Dendritic cell treated with granulocyte-macrophage colony-stimulating factor and Interleukin-4, amounts not matched to agents 40 ng/mL and 50 ng/mL, for 4 days (primary cell): ENCODE results near the gene GCK.
A peak's percentile ranks its signal among the peaks of the same experiment; 100 is the strongest.
"Not testable (repeated sequence)": the region's sequence is repeated elsewhere in the genome, so short reads cannot be mapped to it uniquely, and the experiment has no call there.

ENCODE experiments used
- H3K27ac Mint-ChIP-seq: one replicate; pipeline ENCODE4 v1.8.0; 2022; ENCODE audit warnings: mild to moderate bottlenecking, mixed read lengths
- H3K27me3 Mint-ChIP-seq: one replicate; pipeline ENCODE4 v1.8.0; 2022; ENCODE audit warnings: mild to moderate bottlenecking, mixed read lengths
- H3K36me3 Mint-ChIP-seq: one replicate; pipeline ENCODE4 v1.8.0; 2022; ENCODE audit warnings: low read depth, mixed read lengths
- H3K4me1 Mint-ChIP-seq: one replicate; pipeline ENCODE4 v1.8.0; 2022; ENCODE audit warnings: low read depth, mixed read lengths
- H3K4me3 Mint-ChIP-seq: one replicate; pipeline ENCODE4 v1.8.0; 2022; ENCODE audit warnings: mild to moderate bottlenecking, moderate library complexity, mixed read lengths
- H3K9me3 Mint-ChIP-seq: one replicate; pipeline ENCODE4 v1.8.0; 2022; ENCODE audit warnings: mixed read lengths
- intact Hi-C: fragments of 100-400 bp; cut with micrococcal nuclease; formaldehyde crosslinking; loops from one replicate; pipeline ENCODE4 v1.15.0; 2022

Gene GCK

DNA sequence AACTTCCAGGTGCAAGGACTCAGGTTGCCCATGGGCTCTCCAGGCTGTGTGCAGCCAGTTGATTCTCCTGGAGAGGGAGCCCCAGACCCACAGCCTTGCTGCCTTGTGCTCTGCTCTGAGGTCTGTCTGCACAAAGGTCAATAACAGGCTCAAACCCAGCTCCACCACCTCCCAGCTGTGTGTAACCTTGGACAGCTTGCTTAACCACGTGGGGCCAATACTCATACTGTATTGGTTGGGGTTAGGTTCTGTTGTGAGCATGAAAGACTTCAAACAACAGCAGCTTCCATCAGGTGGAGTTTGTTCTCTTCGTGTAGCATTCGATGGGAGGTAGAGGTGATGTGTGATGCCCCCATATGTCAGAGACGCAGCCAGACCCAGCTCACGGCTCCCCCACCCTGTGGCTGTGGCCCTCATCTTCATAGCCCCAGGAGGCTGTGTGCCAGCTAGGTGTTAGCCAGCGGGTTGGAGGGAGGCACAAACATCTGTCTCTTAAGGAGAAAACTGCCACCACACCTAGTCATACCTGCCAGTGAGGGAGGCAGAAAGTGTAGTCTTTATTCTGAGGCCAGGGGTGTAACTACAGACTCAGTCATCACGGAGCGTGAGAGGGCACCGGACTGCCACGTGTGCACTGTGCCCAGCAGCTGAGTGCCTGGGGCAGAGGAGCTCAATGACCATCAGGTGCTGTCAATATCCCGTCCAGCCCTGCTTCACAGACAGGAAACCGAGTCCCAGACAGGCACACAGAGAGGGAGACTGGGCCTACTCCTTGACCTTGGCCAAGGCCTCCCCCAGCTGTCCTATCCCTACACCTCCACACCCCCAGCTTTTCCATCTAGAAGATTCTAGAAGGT lies 57.8 kb downstream of the GCK start:
- no peak overlapping the region for H3K27ac Mint-ChIP-seq
- no peak overlapping the region for H3K4me3 Mint-ChIP-seq
- H3K4me1 Mint-ChIP-seq: peaks cover 9% of the 10 kb centered on the region

GRCh38 chr7:44128721-44129582 lies 60.3 kb downstream of the GCK start:
- Mint-ChIP-seq H3K4me3 (no peak overlapping the region), H3K4me1 (peaks cover 13% of the 10 kb centered on the region), H3K36me3 (no peaks in the 10 kb centered on the region), H3K27ac (no peak overlapping the region), H3K27me3 (peaks cover 2% of the 10 kb centered on the region), H3K9me3 (no peaks in the 10 kb centered on the region)
- intact Hi-C loops: no loop called here

More for the DNA sequence above, 57.8 kb downstream of the GCK start:
- intact Hi-C loops: no loop called here
- Mint-ChIP-seq H3K9me3 (no peaks in the 10 kb centered on the region), H3K27me3 (no peaks in the 10 kb centered on the region), H3K36me3 (no peaks in the 10 kb centered on the region)

- H3K27me3 Mint-ChIP-seq: peaks cover 3% of the 10 kb centered on the region
- H3K36me3 Mint-ChIP-seq: no peaks in the 10 kb centered on the region
- no peak overlapping the region for H3K4me3 Mint-ChIP-seq
- peaks cover 24% of the 10 kb centered on the region for H3K4me1 Mint-ChIP-seq
- H3K9me3 Mint-ChIP-seq: no peaks in the 10 kb centered on the region
- intact Hi-C loops: no loop called here
- no peak overlapping the region for H3K27ac Mint-ChIP-seq
Measured at GRCh38 chr7:44127161-44127560, 62.1 kb downstream of the GCK start.

DNA sequence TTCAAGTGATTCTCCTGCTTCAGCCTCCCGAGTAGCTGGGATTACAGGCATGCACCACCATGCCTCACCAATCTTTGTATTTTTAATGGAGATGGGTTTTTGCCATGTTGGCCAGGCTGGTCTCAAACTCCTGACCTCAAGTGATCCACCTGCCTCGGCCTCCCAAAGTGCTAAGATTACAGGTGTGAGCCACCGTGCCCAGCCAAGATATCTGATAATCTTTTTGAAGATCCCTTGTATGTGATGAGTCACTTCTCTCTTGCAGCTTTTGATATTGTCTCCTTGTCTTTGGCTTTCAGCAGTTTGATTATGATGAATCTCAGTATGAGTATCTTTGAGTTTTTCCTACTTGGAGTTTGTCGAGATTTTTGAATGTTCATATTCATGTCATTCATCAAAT lies 62.7 kb downstream of the GCK start:
- H3K27me3 Mint-ChIP-seq, H3K4me3 Mint-ChIP-seq, intact Hi-C loops, H3K9me3 Mint-ChIP-seq, H3K27ac Mint-ChIP-seq, H3K36me3 Mint-ChIP-seq: not testable (repeated sequence)
- peaks cover 28% of the 10 kb centered on the region for H3K4me1 Mint-ChIP-seq

GRCh38 chr7:44124822-44125202 lies 64.4 kb downstream of the GCK start:
- Mint-ChIP-seq H3K4me1 (peaks cover 34% of the 10 kb centered on the region), H3K4me3 (no peak overlapping the region), H3K27ac (no peak overlapping the region), H3K36me3 (peaks cover 15% of the 10 kb centered on the region), H3K9me3 (no peaks in the 10 kb centered on the region), H3K27me3 (peaks cover 3% of the 10 kb centered on the region)
- intact Hi-C loops: loop anchor here (2.0 kb wide), 1 partner anchor 76 kb away; the partner anchor contains the start of gene YKT6

- peaks cover 3% of the 10 kb centered on the region for H3K27me3 Mint-ChIP-seq
- peaks cover 39% of the 10 kb centered on the region for H3K4me1 Mint-ChIP-seq
- H3K9me3 Mint-ChIP-seq: no peaks in the 10 kb centered on the region
Measured at GRCh38 chr7:44123190-44124003, 65.8 kb downstream of the GCK start, which contains the start of gene POLD2. Gene POLD2, minus strand, starts transcription at chr7:44123548. Its CDS starts 1,495 bp downstream, at chr7:44122053.

GRCh38 chr7:44122529-44122928 lies 66.7 kb downstream of the GCK start:
- peak overlapping the region; percentile 65 for H3K4me3 Mint-ChIP-seq
- H3K4me1 Mint-ChIP-seq: peaks cover 34% of the 10 kb centered on the region
- intact Hi-C loops: no loop called here
- H3K36me3 Mint-ChIP-seq: peaks cover 38% of the 10 kb centered on the region
- no peaks in the 10 kb centered on the region for H3K9me3 Mint-ChIP-seq
- H3K27ac Mint-ChIP-seq: peak overlapping the region; percentile 77
- peaks cover 3% of the 10 kb centered on the region for H3K27me3 Mint-ChIP-seq

More at GRCh38 chr7:44123190-44124003, 65.8 kb downstream of the GCK start, which contains the start of gene POLD2:
- peak within 1 kb of the TSS; percentile 77 for H3K27ac Mint-ChIP-seq
- intact Hi-C loops: loop anchor here (1.0 to 2.0 kb wide), 2 partner anchors 41 to 77 kb away; partner anchors contain the start of genes POLM and YKT6
- peaks cover 30% of the 10 kb centered on the region for H3K36me3 Mint-ChIP-seq
- H3K4me3 Mint-ChIP-seq: peak within 1 kb of the TSS; percentile 73

GRCh38 chr7:44121761-44122420 lies 67.3 kb downstream of the GCK start:
- Mint-ChIP-seq H3K36me3 (peaks cover 45% of the 10 kb centered on the region), H3K27ac (no peak overlapping the region), H3K4me1 (peaks cover 31% of the 10 kb centered on the region), H3K9me3 (no peaks in the 10 kb centered on the region), H3K4me3 (no peak overlapping the region), H3K27me3 (peaks cover 3% of the 10 kb centered on the region)
- intact Hi-C loops: no loop called here

DNA sequence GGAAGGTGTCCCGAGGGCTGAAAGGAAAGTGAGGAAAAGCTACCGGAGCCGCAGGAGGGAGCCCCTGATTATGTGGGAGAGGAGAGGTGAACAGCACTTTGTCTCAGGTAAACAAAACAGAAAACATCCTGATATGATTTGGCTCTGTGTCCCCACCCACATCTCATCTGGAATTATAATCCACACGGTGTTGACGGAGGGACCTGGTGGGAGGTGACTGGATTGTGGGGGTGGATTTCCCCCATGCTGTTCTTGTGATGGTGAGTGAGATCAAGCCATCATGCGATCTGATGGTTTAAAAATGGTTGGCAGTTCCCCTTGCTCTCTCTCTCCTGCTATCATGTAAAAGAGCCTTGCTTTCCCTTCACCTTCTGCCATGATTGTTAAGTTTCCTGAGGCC lies 68.8 kb downstream of the GCK start:
- peaks cover 60% of the 10 kb centered on the region for H3K36me3 Mint-ChIP-seq
- H3K9me3 Mint-ChIP-seq: no peaks in the 10 kb centered on the region
- H3K27me3 Mint-ChIP-seq: peaks cover 3% of the 10 kb centered on the region
- H3K4me3 Mint-ChIP-seq: no peak overlapping the region
- H3K4me1 Mint-ChIP-seq: peaks cover 31% of the 10 kb centered on the region
- H3K27ac Mint-ChIP-seq: no peak overlapping the region
- intact Hi-C loops: no loop called here

GRCh38 chr7:44119829-44120380 lies 69.3 kb downstream of the GCK start:
- H3K27me3 Mint-ChIP-seq: peaks cover 3% of the 10 kb centered on the region
- H3K4me3 Mint-ChIP-seq: no peak overlapping the region
- H3K4me1 Mint-ChIP-seq: peaks cover 31% of the 10 kb centered on the region
- H3K27ac Mint-ChIP-seq: no peak overlapping the region
- intact Hi-C loops: no loop called here
- no peaks in the 10 kb centered on the region for H3K9me3 Mint-ChIP-seq
- H3K36me3 Mint-ChIP-seq: peaks cover 64% of the 10 kb centered on the region

DNA sequence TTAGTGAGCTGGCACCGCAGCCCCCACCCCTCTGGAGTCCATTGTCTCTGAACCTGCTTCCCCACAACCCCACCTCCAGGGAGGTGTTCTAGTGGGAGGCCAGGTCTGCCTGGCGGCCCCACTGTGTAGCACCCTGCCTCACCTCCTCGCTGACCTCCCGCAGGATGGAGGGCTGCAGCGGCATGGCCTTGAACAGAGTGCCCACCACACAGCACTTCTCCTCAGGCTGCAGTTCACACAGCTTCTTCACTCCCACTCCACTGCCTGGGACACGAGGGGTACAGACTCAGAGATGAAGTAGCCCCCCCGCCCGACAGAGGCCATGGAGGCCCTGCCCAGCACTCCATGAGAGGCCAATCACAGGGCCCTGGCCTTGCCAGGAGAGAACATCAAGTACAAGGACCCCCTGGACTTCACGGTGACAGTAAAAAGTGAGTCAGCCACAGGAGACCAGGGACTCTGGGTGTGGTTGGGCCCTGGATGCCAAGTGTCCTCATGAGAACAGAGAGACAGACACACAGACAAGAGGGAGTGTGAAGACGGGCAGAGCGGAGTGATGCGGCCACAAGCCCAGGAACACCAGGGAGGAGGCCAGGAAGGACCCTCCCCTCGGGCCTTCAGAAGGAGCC lies 71.3 kb downstream of the GCK start:
- H3K36me3 Mint-ChIP-seq: peaks cover 78% of the 10 kb centered on the region
- no peak overlapping the region for H3K4me3 Mint-ChIP-seq
- H3K27me3 Mint-ChIP-seq: no peaks in the 10 kb centered on the region
- intact Hi-C loops: no loop called here
- no peak overlapping the region for H3K27ac Mint-ChIP-seq
- H3K4me1 Mint-ChIP-seq: peaks cover 23% of the 10 kb centered on the region
- no peaks in the 10 kb centered on the region for H3K9me3 Mint-ChIP-seq

- Mint-ChIP-seq H3K27me3 (no peaks in the 10 kb centered on the region), H3K4me3 (no peak overlapping the region), H3K36me3 (peaks cover 78% of the 10 kb centered on the region), H3K4me1 (peaks cover 14% of the 10 kb centered on the region), H3K9me3 (no peaks in the 10 kb centered on the region), H3K27ac (no peak overlapping the region)
- intact Hi-C loops: no loop called here
Measured at GRCh38 chr7:44116789-44117666, 72.2 kb downstream of the GCK start.
